Measurements from ENCODE around the gene RASGRF2.

The RASGRF2 gene

GRCh38 chr5:80934751-80935150 lies 25.4 kb upstream of the RASGRF2 start:
- H3K27ac Mint-ChIP-seq = no peak overlapping the region
- H3K4me3 Mint-ChIP-seq = no peak overlapping the region
- H3K4me1 Mint-ChIP-seq (ENCODE audit: low read depth) = peaks cover 3% of the 10 kb centered on the region
- H3K27me3 Mint-ChIP-seq (ENCODE audit: low read depth) = no peaks in the 10 kb centered on the region
- H3K9me3 Mint-ChIP-seq = no peaks in the 10 kb centered on the region
- no peaks in the 10 kb centered on the region for H3K36me3 Mint-ChIP-seq (ENCODE audit: low read depth)

- Mint-ChIP-seq H3K4me1 (ENCODE audit: low read depth) (peaks cover 3% of the 10 kb centered on the region), H3K27ac (no peak overlapping the region), H3K4me3 (no peak overlapping the region), H3K9me3 (no peaks in the 10 kb centered on the region), H3K27me3 (ENCODE audit: low read depth) (no peaks in the 10 kb centered on the region), H3K36me3 (ENCODE audit: low read depth) (no peaks in the 10 kb centered on the region)
These were observed 24.3 kb upstream of the RASGRF2 start for GRCh38 chr5:80935811-80936385.

GRCh38 chr5:80936881-80937280 lies 23.3 kb upstream of the RASGRF2 start:
- Mint-ChIP-seq H3K9me3 (no peaks in the 10 kb centered on the region), H3K36me3 (ENCODE audit: low read depth) (no peaks in the 10 kb centered on the region), H3K27ac (no peak overlapping the region), H3K4me3 (no peak overlapping the region), H3K4me1 (ENCODE audit: low read depth) (peaks cover 3% of the 10 kb centered on the region), H3K27me3 (ENCODE audit: low read depth) (no peaks in the 10 kb centered on the region)

GRCh38 chr5:80937584-80938356 lies 22.4 kb upstream of the RASGRF2 start:
- Mint-ChIP-seq H3K27me3 (ENCODE audit: low read depth) (no peaks in the 10 kb centered on the region), H3K4me1 (ENCODE audit: low read depth) (peaks cover 3% of the 10 kb centered on the region), H3K9me3 (no peaks in the 10 kb centered on the region), H3K36me3 (ENCODE audit: low read depth) (no peaks in the 10 kb centered on the region), H3K27ac (no peak overlapping the region), H3K4me3 (no peak overlapping the region)

- Mint-ChIP-seq H3K27ac (no peak overlapping the region), H3K4me1 (ENCODE audit: low read depth) (no peaks in the 10 kb centered on the region), H3K4me3 (no peak overlapping the region), H3K27me3 (ENCODE audit: low read depth) (no peaks in the 10 kb centered on the region), H3K36me3 (ENCODE audit: low read depth) (no peaks in the 10 kb centered on the region), H3K9me3 (peaks cover 3% of the 10 kb centered on the region)
These were observed 18.7 kb upstream of the RASGRF2 start for GRCh38 chr5:80941496-80941895.

- peaks cover 2% of the 10 kb centered on the region for H3K4me1 Mint-ChIP-seq (ENCODE audit: low read depth)
- H3K9me3 Mint-ChIP-seq = peaks cover 7% of the 10 kb centered on the region
- H3K27me3 Mint-ChIP-seq (ENCODE audit: low read depth) = no peaks in the 10 kb centered on the region
- no peak overlapping the region for H3K27ac Mint-ChIP-seq
- no peak overlapping the region for H3K4me3 Mint-ChIP-seq
- peaks cover 2% of the 10 kb centered on the region for H3K36me3 Mint-ChIP-seq (ENCODE audit: low read depth)
These were observed 8.8 kb upstream of the RASGRF2 start for GRCh38 chr5:80951366-80951765.

GRCh38 chr5:80953587-80953986 lies 6.6 kb upstream of the RASGRF2 start:
- H3K27me3 Mint-ChIP-seq (ENCODE audit: low read depth) = peaks cover 8% of the 10 kb centered on the region
- H3K27ac Mint-ChIP-seq = no peak overlapping the region
- H3K4me3 Mint-ChIP-seq = no peak overlapping the region
- peaks cover 7% of the 10 kb centered on the region for H3K9me3 Mint-ChIP-seq
- H3K4me1 Mint-ChIP-seq (ENCODE audit: low read depth) = peaks cover 14% of the 10 kb centered on the region
- H3K36me3 Mint-ChIP-seq (ENCODE audit: low read depth) = peaks cover 2% of the 10 kb centered on the region

- Mint-ChIP-seq H3K4me3 (no peak overlapping the region), H3K27ac (no peak overlapping the region), H3K9me3 (peaks cover 7% of the 10 kb centered on the region), H3K36me3 (ENCODE audit: low read depth) (peaks cover 6% of the 10 kb centered on the region), H3K4me1 (ENCODE audit: low read depth) (peaks cover 22% of the 10 kb centered on the region), H3K27me3 (ENCODE audit: low read depth) (peaks cover 14% of the 10 kb centered on the region)
These were observed 5.0 kb upstream of the RASGRF2 start for GRCh38 chr5:80955082-80955590.

- Mint-ChIP-seq H3K36me3 (ENCODE audit: low read depth) (peaks cover 6% of the 10 kb centered on the region), H3K27me3 (ENCODE audit: low read depth) (peaks cover 17% of the 10 kb centered on the region), H3K9me3 (peaks cover 7% of the 10 kb centered on the region), H3K27ac (no peak overlapping the region), H3K4me3 (no peak overlapping the region), H3K4me1 (ENCODE audit: low read depth) (peaks cover 25% of the 10 kb centered on the region)
These were observed 3.9 kb upstream of the RASGRF2 start for GRCh38 chr5:80956272-80956671.

GRCh38 chr5:80957031-80957761 lies 3.0 kb upstream of the RASGRF2 start:
- H3K27ac Mint-ChIP-seq = peak overlapping the region; percentile 69
- H3K36me3 Mint-ChIP-seq (ENCODE audit: low read depth) = peaks cover 4% of the 10 kb centered on the region
- peaks cover 17% of the 10 kb centered on the region for H3K27me3 Mint-ChIP-seq (ENCODE audit: low read depth)
- H3K4me3 Mint-ChIP-seq = no peak overlapping the region
- H3K9me3 Mint-ChIP-seq = no peaks in the 10 kb centered on the region
- peaks cover 34% of the 10 kb centered on the region for H3K4me1 Mint-ChIP-seq (ENCODE audit: low read depth)

- H3K27ac Mint-ChIP-seq = no peak overlapping the region
- H3K4me1 Mint-ChIP-seq (ENCODE audit: low read depth) = peaks cover 45% of the 10 kb centered on the region
- H3K27me3 Mint-ChIP-seq (ENCODE audit: low read depth) = peaks cover 17% of the 10 kb centered on the region
- H3K36me3 Mint-ChIP-seq (ENCODE audit: low read depth) = peaks cover 4% of the 10 kb centered on the region
- H3K9me3 Mint-ChIP-seq = no peaks in the 10 kb centered on the region
- H3K4me3 Mint-ChIP-seq = no peak overlapping the region
These were observed 1.5 kb upstream of the RASGRF2 start for GRCh38 chr5:80958616-80959015.

- H3K9me3 Mint-ChIP-seq = no peaks in the 10 kb centered on the region
- peaks cover 46% of the 10 kb centered on the region for H3K4me1 Mint-ChIP-seq (ENCODE audit: low read depth)
- peaks cover 17% of the 10 kb centered on the region for H3K27me3 Mint-ChIP-seq (ENCODE audit: low read depth)
- H3K4me3 Mint-ChIP-seq = peak overlapping the region; percentile 85
- peaks cover 4% of the 10 kb centered on the region for H3K36me3 Mint-ChIP-seq (ENCODE audit: low read depth)
- peak overlapping the region; percentile 54 for H3K27ac Mint-ChIP-seq
These were observed 1.0 kb upstream of the RASGRF2 start for GRCh38 chr5:80959138-80959537.

GRCh38 chr5:80960531-80961375 lies 590 bp downstream of the RASGRF2 start:
- Mint-ChIP-seq H3K9me3 (no peaks in the 10 kb centered on the region), H3K27ac (peak overlapping the region; percentile 79), H3K4me3 (peak overlapping the region; percentile 88), H3K36me3 (ENCODE audit: low read depth) (peaks cover 4% of the 10 kb centered on the region), H3K27me3 (ENCODE audit: low read depth) (peaks cover 17% of the 10 kb centered on the region), H3K4me1 (ENCODE audit: low read depth) (peaks cover 52% of the 10 kb centered on the region)

Measured in T-helper 1 cell treated with Interleukin-12 subunit alpha and Interleukin-12 subunit beta and Interleukin-4 antibody, amounts not matched to agents 30 μg/mL and 1 μg/mL, for 36 hours (primary cell).